Keratinocyte (primary cell): ENCODE data around the gene CISTR.

Source experiments
- CTCF ChIP-seq, 3 experiments: IDR thresholded peaks in 1 of 3; conservative IDR thresholded peaks in 1 of 3; optimal IDR thresholded peaks in 1 of 3; 2 replicates in 2 of 3; 3 replicates in 1 of 3; pipeline versions ENCODE3 to v1.5.1; 2011; ENCODE audit warnings: low read length in 3 of 3, mild to moderate bottlenecking in 3 of 3, moderate library complexity in 2 of 3, control low read depth in 1 of 3, inconsistent platforms in 1 of 3; ENCODE audit not compliant: insufficient read depth in 2 of 3; ENCODE audit errors: extremely low read depth in 1 of 3
- EZH2 ChIP-seq: IDR thresholded peaks from one replicate; pipeline ENCODE4 v1.6.1; 2012; ENCODE audit warnings: inconsistent platforms, mild to moderate bottlenecking, low read length, moderate library complexity

DNA sequence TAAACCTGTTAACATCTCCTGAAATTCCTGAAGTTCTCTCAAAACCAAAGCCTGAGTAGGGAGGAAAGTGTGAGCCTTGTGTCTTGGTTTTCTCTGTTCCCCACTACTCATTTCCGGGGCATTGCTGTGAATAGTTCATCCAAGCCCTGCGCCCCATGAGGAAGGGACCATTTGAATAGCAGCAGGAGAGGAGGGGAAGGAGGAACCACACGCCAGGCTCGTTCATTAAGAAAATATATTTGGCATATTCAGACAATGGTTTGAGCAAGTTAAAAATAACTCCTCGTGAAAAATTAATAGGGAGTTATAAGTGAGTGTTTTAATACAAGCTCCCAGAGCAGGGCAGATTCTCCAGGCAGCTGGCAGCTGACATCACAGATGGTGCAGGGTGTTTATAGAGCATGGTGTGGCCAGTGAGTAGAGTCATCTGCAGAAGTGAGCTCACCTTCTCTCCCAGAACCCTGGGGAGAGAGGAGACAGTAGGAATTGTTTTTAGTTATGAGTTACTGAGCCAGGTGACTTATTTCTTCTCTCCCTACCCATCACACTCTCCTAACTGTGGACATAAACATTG lies 29.5 kb upstream of the CISTR start:
- TF ChIP-seq CTCF (optimal IDR thresholded peaks at IDR 0.05 in 1 of 3, IDR thresholded peaks at IDR 0.05 in 1 of 3, conservative IDR thresholded peaks at IDR 0.05 in 1 of 3; ENCODE audit: extremely low read depth in 1 of 3, insufficient read depth in 2 of 3, low read length in 3 of 3), result no peak
- TF ChIP-seq EZH2, result no peak
